ENCODE data around the gene UMODL1.

Gene UMODL1

GRCh38 chr21:42048870-42049577, 22.1 kb upstream of the UMODL1 start:
- Histone ChIP-seq H3K27ac (ENCODE audit: insufficient read depth, low read depth, low read length, poor library complexity, severe bottlenecking) (no peak overlapping the region), H3K36me3 (ENCODE audit: control insufficient read depth, insufficient read depth, low read length) (no peaks in the 10 kb centered on the region), H3K9me3 (ENCODE audit: control insufficient read depth, low read length) (no peaks in the 10 kb centered on the region), H3K27me3 (ENCODE audit: control insufficient read depth, insufficient read depth, low read length, poor library complexity, severe bottlenecking) (no peaks in the 10 kb centered on the region), H3K4me3 (ENCODE audit: insufficient read depth, low read depth, low read length) (no peak overlapping the region), H3K4me1 (ENCODE audit: control insufficient read depth, insufficient read depth, low read length) (no peaks in the 10 kb centered on the region)
- 92 to 95% methylated on average over 10 of the region's 10 CpGs for WGBS, 2 experiments

GRCh38 chr21:42049578-42050430, 21.3 kb upstream of the UMODL1 start:
- H3K9me3 ChIP-seq (ENCODE audit: control insufficient read depth, low read length) = no peaks in the 10 kb centered on the region
- no peak overlapping the region for H3K4me3 ChIP-seq (ENCODE audit: insufficient read depth, low read depth, low read length)
- no peaks in the 10 kb centered on the region for H3K4me1 ChIP-seq (ENCODE audit: control insufficient read depth, insufficient read depth, low read length)
- 90 to 91% methylated on average over 16 of the region's 16 CpGs for WGBS, 2 experiments
- H3K27ac ChIP-seq (ENCODE audit: insufficient read depth, low read depth, low read length, poor library complexity, severe bottlenecking) = no peak overlapping the region
- H3K27me3 ChIP-seq (ENCODE audit: control insufficient read depth, insufficient read depth, low read length, poor library complexity, severe bottlenecking) = no peaks in the 10 kb centered on the region
- H3K36me3 ChIP-seq (ENCODE audit: control insufficient read depth, insufficient read depth, low read length) = no peaks in the 10 kb centered on the region

GRCh38 chr21:42051788-42052187, 19.3 kb upstream of the UMODL1 start:
- Histone ChIP-seq H3K4me1 (ENCODE audit: control insufficient read depth, insufficient read depth, low read length) (no peaks in the 10 kb centered on the region), H3K4me3 (ENCODE audit: insufficient read depth, low read depth, low read length) (no peak overlapping the region), H3K9me3 (ENCODE audit: control insufficient read depth, low read length) (no peaks in the 10 kb centered on the region), H3K27ac (ENCODE audit: insufficient read depth, low read depth, low read length, poor library complexity, severe bottlenecking) (no peak overlapping the region), H3K36me3 (ENCODE audit: control insufficient read depth, insufficient read depth, low read length) (no peaks in the 10 kb centered on the region), H3K27me3 (ENCODE audit: control insufficient read depth, insufficient read depth, low read length, poor library complexity, severe bottlenecking) (no peaks in the 10 kb centered on the region)
- WGBS, 2 experiments = 91 to 92% methylated on average over 9 of the region's 9 CpGs

- Histone ChIP-seq H3K36me3 (ENCODE audit: control insufficient read depth, insufficient read depth, low read length) (no peaks in the 10 kb centered on the region), H3K4me1 (ENCODE audit: control insufficient read depth, insufficient read depth, low read length) (no peaks in the 10 kb centered on the region), H3K4me3 (ENCODE audit: insufficient read depth, low read depth, low read length) (no peak overlapping the region), H3K27ac (ENCODE audit: insufficient read depth, low read depth, low read length, poor library complexity, severe bottlenecking) (no peak overlapping the region), H3K27me3 (ENCODE audit: control insufficient read depth, insufficient read depth, low read length, poor library complexity, severe bottlenecking) (no peaks in the 10 kb centered on the region), H3K9me3 (ENCODE audit: control insufficient read depth, low read length) (no peaks in the 10 kb centered on the region)
- WGBS, 2 experiments = 83 to 84% methylated on average over 9 of the region's 9 CpGs
Observed at GRCh38 chr21:42055425-42055824, 15.7 kb upstream of the UMODL1 start.

- 92 to 93% methylated on average over 11 of the region's 11 CpGs for WGBS, 2 experiments
- H3K4me1 ChIP-seq (ENCODE audit: control insufficient read depth, insufficient read depth, low read length) = no peaks in the 10 kb centered on the region
- H3K27me3 ChIP-seq (ENCODE audit: control insufficient read depth, insufficient read depth, low read length, poor library complexity, severe bottlenecking) = no peaks in the 10 kb centered on the region
- no peaks in the 10 kb centered on the region for H3K9me3 ChIP-seq (ENCODE audit: control insufficient read depth, low read length)
- no peak overlapping the region for H3K27ac ChIP-seq (ENCODE audit: insufficient read depth, low read depth, low read length, poor library complexity, severe bottlenecking)
- H3K4me3 ChIP-seq (ENCODE audit: insufficient read depth, low read depth, low read length) = no peak overlapping the region
- no peaks in the 10 kb centered on the region for H3K36me3 ChIP-seq (ENCODE audit: control insufficient read depth, insufficient read depth, low read length)
Observed at GRCh38 chr21:42056468-42056867, 14.6 kb upstream of the UMODL1 start.

GRCh38 chr21:42056996-42057689, 14.0 kb upstream of the UMODL1 start:
- H3K36me3 ChIP-seq (ENCODE audit: control insufficient read depth, insufficient read depth, low read length) = no peaks in the 10 kb centered on the region
- no peak overlapping the region for H3K4me3 ChIP-seq (ENCODE audit: insufficient read depth, low read depth, low read length)
- H3K27me3 ChIP-seq (ENCODE audit: control insufficient read depth, insufficient read depth, low read length, poor library complexity, severe bottlenecking) = no peaks in the 10 kb centered on the region
- WGBS, 2 experiments = 67 to 68% methylated on average over 17 of the region's 17 CpGs
- H3K4me1 ChIP-seq (ENCODE audit: control insufficient read depth, insufficient read depth, low read length) = no peaks in the 10 kb centered on the region
- no peaks in the 10 kb centered on the region for H3K9me3 ChIP-seq (ENCODE audit: control insufficient read depth, low read length)
- no peak overlapping the region for H3K27ac ChIP-seq (ENCODE audit: insufficient read depth, low read depth, low read length, poor library complexity, severe bottlenecking)

- H3K36me3 ChIP-seq (ENCODE audit: control insufficient read depth, insufficient read depth, low read length) = no peaks in the 10 kb centered on the region
- H3K27ac ChIP-seq (ENCODE audit: insufficient read depth, low read depth, low read length, poor library complexity, severe bottlenecking) = no peak overlapping the region
- H3K4me1 ChIP-seq (ENCODE audit: control insufficient read depth, insufficient read depth, low read length) = peaks cover 6% of the 10 kb centered on the region
- 89 to 90% methylated on average over 11 of the region's 11 CpGs for WGBS, 2 experiments
- no peaks in the 10 kb centered on the region for H3K27me3 ChIP-seq (ENCODE audit: control insufficient read depth, insufficient read depth, low read length, poor library complexity, severe bottlenecking)
- H3K4me3 ChIP-seq (ENCODE audit: insufficient read depth, low read depth, low read length) = no peak overlapping the region
- H3K9me3 ChIP-seq (ENCODE audit: control insufficient read depth, low read length) = no peaks in the 10 kb centered on the region
Observed at GRCh38 chr21:42057851-42058437, 13.2 kb upstream of the UMODL1 start.

GRCh38 chr21:42058631-42059111, 12.4 kb upstream of the UMODL1 start:
- Histone ChIP-seq H3K4me1 (ENCODE audit: control insufficient read depth, insufficient read depth, low read length) (peaks cover 14% of the 10 kb centered on the region), H3K9me3 (ENCODE audit: control insufficient read depth, low read length) (no peaks in the 10 kb centered on the region), H3K27me3 (ENCODE audit: control insufficient read depth, insufficient read depth, low read length, poor library complexity, severe bottlenecking) (no peaks in the 10 kb centered on the region), H3K36me3 (ENCODE audit: control insufficient read depth, insufficient read depth, low read length) (no peaks in the 10 kb centered on the region), H3K27ac (ENCODE audit: insufficient read depth, low read depth, low read length, poor library complexity, severe bottlenecking) (no peak overlapping the region), H3K4me3 (ENCODE audit: insufficient read depth, low read depth, low read length) (no peak overlapping the region)
- 94% methylated on average over 11 of the region's 11 CpGs for WGBS, 2 experiments

- H3K9me3 ChIP-seq (ENCODE audit: control insufficient read depth, low read length) = no peaks in the 10 kb centered on the region
- H3K36me3 ChIP-seq (ENCODE audit: control insufficient read depth, insufficient read depth, low read length) = no peaks in the 10 kb centered on the region
- H3K27ac ChIP-seq (ENCODE audit: insufficient read depth, low read depth, low read length, poor library complexity, severe bottlenecking) = no peak overlapping the region
- WGBS, 2 experiments = 93 to 94% methylated on average over 9 of the region's 9 CpGs
- H3K4me3 ChIP-seq (ENCODE audit: insufficient read depth, low read depth, low read length) = no peak overlapping the region
- peaks cover 18% of the 10 kb centered on the region for H3K4me1 ChIP-seq (ENCODE audit: control insufficient read depth, insufficient read depth, low read length)
- H3K27me3 ChIP-seq (ENCODE audit: control insufficient read depth, insufficient read depth, low read length, poor library complexity, severe bottlenecking) = no peaks in the 10 kb centered on the region
Observed at GRCh38 chr21:42059141-42059540, 12.0 kb upstream of the UMODL1 start.
